Tibial nerve (tissue), 4 donors: Measurements from ENCODE around the gene BRI3BP. TPM values are rescaled to one million over a fixed set of nuclear protein-coding genes. Genes with fewer than 3 reads are reported as not detected.

ENCODE experiments used
- DNase-seq, 2 donors: peaks; one replicate each; pipeline ENCODE4 v3.0.0-alpha.2; 2019; ENCODE audit warnings: low spot score in 2 of 2
- H3K27ac ChIP-seq, 4 donors: fragments of 200-600 bp; sonication (generic) in 3 of 4; one replicate each; pipeline ENCODE4 v1.5.1; 2017 to 2019; ENCODE audit warnings: mild to moderate bottlenecking in 1 of 4
- H3K27me3 ChIP-seq, 2 donors: fragments of 200-600 bp; sonication (generic) in 1 of 2; one replicate each; pipeline versions ENCODE4 v1.5.1 to v1.6.0; 2017 to 2019
- H3K36me3 ChIP-seq, 3 donors: fragments of 200-600 bp; sonication (generic); one replicate each; pipeline ENCODE4 v1.5.1; 2018 to 2019
- H3K4me1 ChIP-seq, 4 donors: fragments of 200-600 bp; sonication (generic) in 3 of 4; one replicate each; pipeline ENCODE4 v1.5.1; 2017 to 2019
- H3K4me3 ChIP-seq, 4 donors: fragments of 200-600 bp; sonication (generic) in 3 of 4; one replicate each; pipeline ENCODE4 v1.5.1; 2017 to 2019; ENCODE audit warnings: mild to moderate bottlenecking in 1 of 4, moderate library complexity in 1 of 4
- H3K9me3 ChIP-seq, 4 donors: fragments of 200-600 bp; sonication (generic) in 3 of 4; one replicate each; pipeline ENCODE4 v1.5.1; 2017 to 2019
- EP300 ChIP-seq, 2 donors: sonication (generic); formaldehyde crosslinking; IDR thresholded peaks; one replicate each; pipeline ENCODE4 v1.6.1; 2017; ENCODE audit warnings: antibody characterized with exemption in 2 of 2, mild to moderate bottlenecking in 1 of 2
- POLR2A ChIP-seq, 2 donors: fragments of 450-650 bp; IDR thresholded peaks; one replicate each; pipeline ENCODE4 v1.6.1; 2017; ENCODE audit warnings: antibody characterized with exemption in 2 of 2, mild to moderate bottlenecking in 2 of 2, moderate library complexity in 2 of 2
- WGBS, 2 donors: methylation state at CpG; one replicate each; pipeline ENCODE4 v1.1.5; 2018; 5-methylcytosine and 5-hydroxymethylcytosine counted together
- total RNA-seq, 4 donors: library from RNA; depleted of rRNA; stranded (reverse); fragments of >200 nt; gene quantifications; one replicate each; pipeline ENCODE4 v1.1.0, GENCODE V29; 2016
- TF ChIP-seq, protein P1 (sequence below), 5 experiments: fragments of 200-600 bp in 3 of 5; fragments of 450-650 bp in 2 of 5; sonication (generic) in 3 of 5; IDR thresholded peaks; one replicate each; pipeline ENCODE4 v1.5.1; 2016 to 2019; ENCODE audit warnings: antibody characterized with exemption in 5 of 5, mild to moderate bottlenecking in 3 of 5, moderate library complexity in 2 of 5

BRI3BP gene
- total RNA-seq, 4 donors from 2014 or later: 3.9 to 5.7 (median 4.7) TPM

DNA sequence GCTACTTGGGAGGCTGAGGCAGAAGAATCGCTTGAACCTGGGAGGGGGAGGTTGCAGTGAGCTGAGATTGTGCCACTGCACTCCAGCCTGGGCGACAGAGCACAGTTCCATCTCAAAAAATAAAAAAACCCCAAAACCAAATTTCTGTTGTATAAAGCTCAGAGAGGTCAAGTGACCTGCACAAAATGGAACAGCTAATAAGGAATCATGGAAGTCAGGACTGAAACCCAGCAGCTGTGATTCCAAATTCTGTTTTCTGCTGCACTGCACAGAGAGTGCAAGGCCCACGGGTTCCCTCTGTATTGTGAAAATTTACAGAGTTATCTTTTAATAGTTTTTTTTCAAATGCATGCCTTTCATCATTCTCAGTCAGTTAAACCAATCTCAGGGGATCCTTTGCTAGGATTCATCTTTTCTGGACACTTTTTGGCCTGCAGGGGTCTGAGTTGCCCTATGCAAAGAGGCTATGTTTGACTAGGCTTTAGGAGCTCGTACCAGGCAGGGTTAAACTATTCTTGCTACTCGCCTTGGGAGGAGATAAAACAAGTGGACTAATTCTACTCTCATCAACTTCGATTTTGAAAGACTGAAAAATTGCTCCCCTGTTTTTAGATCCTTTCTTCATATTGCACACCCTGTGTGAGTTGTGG, 45.7 kb downstream of the BRI3BP start:
- Histone ChIP-seq H3K36me3 (no peaks in the 10 kb centered on the region), H3K9me3 (peaks cover 0 to 8% (median 0%) of the 10 kb centered on the region in 4 donors), H3K4me3 (no peak overlapping the region), H3K27ac (no peak overlapping the region), H3K4me1 (no peaks in the 10 kb centered on the region), H3K27me3 (no peaks in the 10 kb centered on the region)
- TF ChIP-seq EP300 (IDR thresholded peaks at IDR 0.05) (no peak), POLR2A (IDR thresholded peaks at IDR 0.05) (no peak)
- TF ChIP-seq, protein P1, sequence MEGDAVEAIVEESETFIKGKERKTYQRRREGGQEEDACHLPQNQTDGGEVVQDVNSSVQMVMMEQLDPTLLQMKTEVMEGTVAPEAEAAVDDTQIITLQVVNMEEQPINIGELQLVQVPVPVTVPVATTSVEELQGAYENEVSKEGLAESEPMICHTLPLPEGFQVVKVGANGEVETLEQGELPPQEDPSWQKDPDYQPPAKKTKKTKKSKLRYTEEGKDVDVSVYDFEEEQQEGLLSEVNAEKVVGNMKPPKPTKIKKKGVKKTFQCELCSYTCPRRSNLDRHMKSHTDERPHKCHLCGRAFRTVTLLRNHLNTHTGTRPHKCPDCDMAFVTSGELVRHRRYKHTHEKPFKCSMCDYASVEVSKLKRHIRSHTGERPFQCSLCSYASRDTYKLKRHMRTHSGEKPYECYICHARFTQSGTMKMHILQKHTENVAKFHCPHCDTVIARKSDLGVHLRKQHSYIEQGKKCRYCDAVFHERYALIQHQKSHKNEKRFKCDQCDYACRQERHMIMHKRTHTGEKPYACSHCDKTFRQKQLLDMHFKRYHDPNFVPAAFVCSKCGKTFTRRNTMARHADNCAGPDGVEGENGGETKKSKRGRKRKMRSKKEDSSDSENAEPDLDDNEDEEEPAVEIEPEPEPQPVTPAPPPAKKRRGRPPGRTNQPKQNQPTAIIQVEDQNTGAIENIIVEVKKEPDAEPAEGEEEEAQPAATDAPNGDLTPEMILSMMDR (IDR thresholded peaks at IDR 0.05): no peak
- DNase-seq: no peak
- 61 to 67% methylated on average over 6 of the region's 6 CpGs for WGBS, 2 donors

- DNase-seq: no peak
- peak overlapping the region; percentile 27 to 63 (median 60) for H3K4me3 ChIP-seq
- peaks cover 0 to 11% (median 0%) of the 10 kb centered on the region in 4 donors for H3K4me1 ChIP-seq
- no peaks in the 10 kb centered on the region for H3K36me3 ChIP-seq
- no peaks in the 10 kb centered on the region for H3K9me3 ChIP-seq
- no peaks in the 10 kb centered on the region for H3K27me3 ChIP-seq
- TF ChIP-seq EP300 (IDR thresholded peaks at IDR 0.05) (no peak), POLR2A (IDR thresholded peaks at IDR 0.05) (no peak)
- TF ChIP-seq, protein P1 (IDR thresholded peaks at IDR 0.05): no peak
- peak overlapping the region in 1 of 4 donors; percentile 69 for H3K27ac ChIP-seq
- WGBS, 2 donors: 50 to 52% methylated on average over 15 of the region's 15 CpGs
These were observed 55.6 kb downstream of the BRI3BP start for GRCh38 chr12:125049093-125049458.

DNA sequence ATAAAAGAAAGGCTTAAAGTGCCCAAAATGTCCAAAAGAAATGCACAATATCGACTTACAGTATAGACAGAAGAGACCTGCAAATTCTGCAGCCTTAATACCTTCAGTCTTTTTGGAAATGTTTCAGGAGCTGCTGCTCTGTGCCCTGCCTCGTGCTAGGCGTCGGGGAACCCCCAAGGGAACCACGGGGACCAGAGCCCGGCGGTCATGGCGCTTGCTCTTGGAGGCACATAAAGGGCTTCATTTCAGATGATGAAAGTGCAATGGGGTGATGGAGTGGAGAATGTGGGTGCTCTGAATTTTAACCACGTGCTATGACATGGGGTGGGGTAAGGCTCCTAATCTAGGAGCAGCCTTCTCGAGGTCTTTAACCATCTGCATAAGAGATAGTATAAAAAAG, 57.0 kb downstream of the BRI3BP start:
- 85 to 86% methylated on average over 10 of the region's 10 CpGs for WGBS, 2 donors

GRCh38 chr12:125050868-125051267, 57.4 kb downstream of the BRI3BP start:
- DNase-seq: no peak
- Histone ChIP-seq H3K9me3 (no peaks in the 10 kb centered on the region), H3K4me1 (peaks cover 0 to 11% (median 0%) of the 10 kb centered on the region in 4 donors)

More for the DNA sequence above, 57.0 kb downstream of the BRI3BP start:
- Histone ChIP-seq H3K4me3 (no peak overlapping the region), H3K9me3 (no peaks in the 10 kb centered on the region), H3K4me1 (peaks cover 0 to 11% (median 0%) of the 10 kb centered on the region in 4 donors), H3K27me3 (no peaks in the 10 kb centered on the region), H3K27ac (no peak overlapping the region), H3K36me3 (no peaks in the 10 kb centered on the region)
- TF ChIP-seq, protein P1 (IDR thresholded peaks at IDR 0.05): no peak
- TF ChIP-seq EP300 (IDR thresholded peaks at IDR 0.05) (no peak), POLR2A (IDR thresholded peaks at IDR 0.05) (no peak)
- no peak for DNase-seq

GRCh38 chr12:125053821-125054220, 60.4 kb downstream of the BRI3BP start:
- Histone ChIP-seq H3K27ac (no peak overlapping the region), H3K4me3 (no peak overlapping the region), H3K36me3 (no peaks in the 10 kb centered on the region), H3K9me3 (no peaks in the 10 kb centered on the region), H3K4me1 (peaks cover 0 to 11% (median 0%) of the 10 kb centered on the region in 4 donors), H3K27me3 (no peaks in the 10 kb centered on the region)
- DNase-seq: peak; percentile 24 to 73
- 53 to 59% methylated on average over 8 of the region's 8 CpGs for whole genome bisulfite sequencing, 2 donors
- TF ChIP-seq EP300 (IDR thresholded peaks at IDR 0.05) (peak in 1 of 2 donors; percentile 70), POLR2A (IDR thresholded peaks at IDR 0.05) (no peak)

More at GRCh38 chr12:125050868-125051267, 57.4 kb downstream of the BRI3BP start:
- Histone ChIP-seq H3K27ac (no peak overlapping the region), H3K27me3 (no peaks in the 10 kb centered on the region), H3K36me3 (no peaks in the 10 kb centered on the region), H3K4me3 (no peak overlapping the region)
- 68 to 69% methylated on average over 3 of the region's 3 CpGs for WGBS, 2 donors
- no peak for TF ChIP-seq POLR2A (IDR thresholded peaks at IDR 0.05)
- TF ChIP-seq, protein P1 (IDR thresholded peaks at IDR 0.05): no peak
- TF ChIP-seq EP300 (IDR thresholded peaks at IDR 0.05): no peak
